Activated T-helper 17 cell treated with anti-CD3 and anti-CD28 coated beads, Interleukin-2, amount 50 U/mL, for 72 hours (primary cell): ENCODE measurements around the gene MGRN1. TPM values are rescaled to one million over a fixed set of nuclear protein-coding genes. Genes with fewer than 3 reads are reported as not detected.
A peak's percentile ranks its signal among the peaks of the same experiment; 100 is the strongest.
"Not testable (repeated sequence)": the region's sequence is repeated elsewhere in the genome, so short reads cannot be mapped to it uniquely, and the experiment has no call there.

Source experiments
- ATAC-seq: fragments of 150-1000 bp; cut with Tn5 transposase; replicated peaks from 2 replicates; pipeline ENCODE4 v1.10.0; 2021; ENCODE audit warnings: mild to moderate bottlenecking, moderate library complexity
- H3K27ac Mint-ChIP-seq: one replicate; pipeline ENCODE4 v1.8.0; 2022; ENCODE audit warnings: mixed read lengths
- H3K27me3 Mint-ChIP-seq: one replicate; pipeline ENCODE4 v1.8.0; 2022; ENCODE audit warnings: mixed read lengths
- H3K36me3 Mint-ChIP-seq: one replicate; pipeline ENCODE4 v1.8.0; 2022; ENCODE audit warnings: low read depth, mild to moderate bottlenecking, mixed read lengths
- H3K4me1 Mint-ChIP-seq: one replicate; pipeline ENCODE4 v1.8.0; 2022; ENCODE audit warnings: mixed read lengths
- H3K4me3 Mint-ChIP-seq: one replicate; pipeline ENCODE4 v1.8.0; 2022; ENCODE audit warnings: mild to moderate bottlenecking, mixed read lengths
- H3K9me3 Mint-ChIP-seq: one replicate; pipeline ENCODE4 v1.8.0; 2022; ENCODE audit warnings: mixed read lengths
- total RNA-seq, 2 donors: library from RNA; stranded (reverse); gene quantifications; one replicate each; pipeline ENCODE4 v1.2.3, GENCODE V29; 2022

Gene MGRN1
- total RNA-seq, 2 donors from 2014 or later, result 63.5 to 66.3 TPM

GRCh38 chr16:4647644-4647980 lies 23.0 kb downstream of the MGRN1 start:
- Mint-ChIP-seq H3K9me3 (no peaks in the 10 kb centered on the region), H3K27ac (no peak overlapping the region), H3K4me1 (peaks cover 14% of the 10 kb centered on the region), H3K4me3 (no peak overlapping the region), H3K36me3 (peaks cover 30% of the 10 kb centered on the region), H3K27me3 (no peaks in the 10 kb centered on the region)
- no peak for ATAC-seq

GRCh38 chr16:4648917-4649316 lies 24.3 kb downstream of the MGRN1 start:
- Mint-ChIP-seq H3K4me1 (peaks cover 14% of the 10 kb centered on the region), H3K27ac (no peak overlapping the region), H3K4me3 (no peak overlapping the region), H3K27me3 (no peaks in the 10 kb centered on the region), H3K9me3 (no peaks in the 10 kb centered on the region), H3K36me3 (peaks cover 34% of the 10 kb centered on the region)
- peak; percentile 21 for ATAC-seq

GRCh38 chr16:4649744-4650442 lies 25.3 kb downstream of the MGRN1 start:
- Mint-ChIP-seq H3K9me3 (no peaks in the 10 kb centered on the region), H3K4me3 (no peak overlapping the region), H3K4me1 (peaks cover 14% of the 10 kb centered on the region), H3K27me3 (no peaks in the 10 kb centered on the region), H3K36me3 (peaks cover 41% of the 10 kb centered on the region), H3K27ac (no peak overlapping the region)
- ATAC-seq, result peak; percentile 17

GRCh38 chr16:4650443-4651074 lies 25.9 kb downstream of the MGRN1 start:
- H3K4me3 Mint-ChIP-seq, H3K9me3 Mint-ChIP-seq, H3K27ac Mint-ChIP-seq, H3K27me3 Mint-ChIP-seq: not testable (repeated sequence)
- H3K36me3 Mint-ChIP-seq, result peaks cover 44% of the 10 kb centered on the region
- peak; percentile 84 for ATAC-seq
- peaks cover 14% of the 10 kb centered on the region for H3K4me1 Mint-ChIP-seq

- H3K9me3 Mint-ChIP-seq, result no peaks in the 10 kb centered on the region
- H3K27ac Mint-ChIP-seq, result no peak overlapping the region
- H3K4me3 Mint-ChIP-seq, result no peak overlapping the region
- H3K36me3 Mint-ChIP-seq, result peaks cover 52% of the 10 kb centered on the region
- H3K27me3 Mint-ChIP-seq, result no peaks in the 10 kb centered on the region
- H3K4me1 Mint-ChIP-seq, result peaks cover 14% of the 10 kb centered on the region
- ATAC-seq, result no peak
Measured at GRCh38 chr16:4651827-4652226, 27.2 kb downstream of the MGRN1 start.

GRCh38 chr16:4652561-4652960 lies 27.9 kb downstream of the MGRN1 start:
- H3K27me3 Mint-ChIP-seq, result no peaks in the 10 kb centered on the region
- H3K36me3 Mint-ChIP-seq, result peaks cover 52% of the 10 kb centered on the region
- no peaks in the 10 kb centered on the region for H3K9me3 Mint-ChIP-seq
- ATAC-seq, result no peak
- no peak overlapping the region for H3K27ac Mint-ChIP-seq
- peaks cover 14% of the 10 kb centered on the region for H3K4me1 Mint-ChIP-seq
- H3K4me3 Mint-ChIP-seq, result no peak overlapping the region

GRCh38 chr16:4654011-4654963 lies 29.7 kb downstream of the MGRN1 start:
- no peak for ATAC-seq
- Mint-ChIP-seq H3K36me3 (peaks cover 52% of the 10 kb centered on the region), H3K9me3 (no peaks in the 10 kb centered on the region), H3K27ac (no peak overlapping the region), H3K4me3 (no peak overlapping the region), H3K27me3 (no peaks in the 10 kb centered on the region), H3K4me1 (peaks cover 8% of the 10 kb centered on the region)

- ATAC-seq, result no peak
- Mint-ChIP-seq H3K27me3 (no peaks in the 10 kb centered on the region), H3K27ac (no peak overlapping the region), H3K4me1 (peaks cover 5% of the 10 kb centered on the region), H3K4me3 (no peak overlapping the region), H3K9me3 (no peaks in the 10 kb centered on the region), H3K36me3 (peaks cover 52% of the 10 kb centered on the region)
Measured at GRCh38 chr16:4654964-4655590, 30.5 kb downstream of the MGRN1 start.

GRCh38 chr16:4655801-4656200 lies 31.2 kb downstream of the MGRN1 start:
- Mint-ChIP-seq H3K4me3 (no peak overlapping the region), H3K4me1 (no peaks in the 10 kb centered on the region), H3K27ac (no peak overlapping the region), H3K36me3 (peaks cover 46% of the 10 kb centered on the region), H3K9me3 (no peaks in the 10 kb centered on the region), H3K27me3 (no peaks in the 10 kb centered on the region)
- ATAC-seq, result no peak

GRCh38 chr16:4656221-4656620 lies 31.6 kb downstream of the MGRN1 start:
- H3K9me3 Mint-ChIP-seq, result no peaks in the 10 kb centered on the region
- peaks cover 42% of the 10 kb centered on the region for H3K36me3 Mint-ChIP-seq
- no peaks in the 10 kb centered on the region for H3K27me3 Mint-ChIP-seq
- no peak overlapping the region for H3K4me3 Mint-ChIP-seq
- no peak for ATAC-seq
- no peak overlapping the region for H3K27ac Mint-ChIP-seq
- no peaks in the 10 kb centered on the region for H3K4me1 Mint-ChIP-seq

- H3K4me3 Mint-ChIP-seq, result no peak overlapping the region
- no peaks in the 10 kb centered on the region for H3K27me3 Mint-ChIP-seq
- ATAC-seq, result no peak
- peaks cover 34% of the 10 kb centered on the region for H3K36me3 Mint-ChIP-seq
- no peaks in the 10 kb centered on the region for H3K9me3 Mint-ChIP-seq
- H3K4me1 Mint-ChIP-seq, result no peaks in the 10 kb centered on the region
- H3K27ac Mint-ChIP-seq, result no peak overlapping the region
Measured at GRCh38 chr16:4656695-4657686, 32.4 kb downstream of the MGRN1 start.

- Mint-ChIP-seq H3K36me3 (peaks cover 17% of the 10 kb centered on the region), H3K9me3 (no peaks in the 10 kb centered on the region), H3K4me3 (peak overlapping the region; percentile 47), H3K27ac (peak overlapping the region; percentile 84), H3K27me3 (no peaks in the 10 kb centered on the region), H3K4me1 (peaks cover 12% of the 10 kb centered on the region)
- no peak for ATAC-seq
Measured at GRCh38 chr16:4659363-4660353, 35.0 kb downstream of the MGRN1 start.
